ENCODE measurements around the gene GDF7. TPM values are rescaled to one million over a fixed set of nuclear protein-coding genes. Genes with fewer than 3 reads are reported as not detected.
A peak's percentile ranks its signal among the peaks of the same experiment; 100 is the strongest.

The GDF7 gene
- total RNA-seq, 6 experiments from 2014 or later = 0.95 to 5.0 (median 2.9) TPM

- Histone ChIP-seq H3K9me3 (no peaks in the 10 kb centered on the region), H3K27me3 (no peaks in the 10 kb centered on the region), H3K36me3 (peaks cover 0 to 13% (median 2%) of the 10 kb centered on the region in 4 donors), H3K4me3 (no peak overlapping the region), H3K4me1 (peaks cover 0 to 26% (median 5%) of the 10 kb centered on the region in 4 donors), H3K27ac (no peak overlapping the region)
- intact Hi-C loops (cut with DNase I) = no loop called here
- WGBS (ENCODE audit: insufficient coverage, low coverage, low lambda C conversion rate, missing lambda C conversion rate) = 48% methylated on average over 4 of the region's 14 CpGs
- DNase-seq (no peak), ATAC-seq (no peak)
- TF ChIP-seq CTCF (IDR thresholded peaks at IDR 0.05) = no peak
- no peak for TF ChIP-seq POLR2A (IDR thresholded peaks at IDR 0.05)
These were observed 21.6 kb upstream of the GDF7 start for GRCh38 chr2:20645301-20645701.

GRCh38 chr2:20645761-20646160, 21.2 kb upstream of the GDF7 start:
- no peak for ATAC-seq
- H3K27me3 ChIP-seq = no peaks in the 10 kb centered on the region
- peak in 1 of 3 donors; percentile 24 for DNase-seq
- no peak overlapping the region for H3K27ac ChIP-seq
- peaks cover 0 to 13% (median 2%) of the 10 kb centered on the region in 4 donors for H3K36me3 ChIP-seq
- peaks cover 0 to 26% (median 5%) of the 10 kb centered on the region in 4 donors for H3K4me1 ChIP-seq
- 73% methylated on average over 6 of the region's 10 CpGs for WGBS (ENCODE audit: insufficient coverage, low coverage, low lambda C conversion rate, missing lambda C conversion rate)
- no peaks in the 10 kb centered on the region for H3K9me3 ChIP-seq
- intact Hi-C loops (cut with DNase I) = no loop called here
- H3K4me3 ChIP-seq = no peak overlapping the region
- no peak for TF ChIP-seq CTCF (IDR thresholded peaks at IDR 0.05)
- TF ChIP-seq POLR2A (IDR thresholded peaks at IDR 0.05) = no peak

GRCh38 chr2:20646446-20646845, 20.5 kb upstream of the GDF7 start:
- Histone ChIP-seq H3K27ac (no peak overlapping the region), H3K4me1 (peaks cover 0 to 28% (median 5%) of the 10 kb centered on the region in 4 donors), H3K27me3 (no peaks in the 10 kb centered on the region), H3K4me3 (no peak overlapping the region), H3K36me3 (peaks cover 0 to 9% (median 2%) of the 10 kb centered on the region in 4 donors), H3K9me3 (no peaks in the 10 kb centered on the region)
- WGBS (ENCODE audit: insufficient coverage, low coverage, low lambda C conversion rate, missing lambda C conversion rate) = 96% methylated on average over 5 of the region's 20 CpGs
- DNase-seq (peak in 1 of 3 donors; percentile 52), ATAC-seq (no peak)
- intact Hi-C loops (cut with DNase I) = no loop called here
- TF ChIP-seq POLR2A (IDR thresholded peaks at IDR 0.05) (no peak), CTCF (IDR thresholded peaks at IDR 0.05) (no peak)

GRCh38 chr2:20647211-20647610, 19.7 kb upstream of the GDF7 start:
- H3K4me3 ChIP-seq = no peak overlapping the region
- WGBS (ENCODE audit: insufficient coverage, low coverage, low lambda C conversion rate, missing lambda C conversion rate) = 88% methylated on average over 1 of the region's 3 CpGs
- no peaks in the 10 kb centered on the region for H3K9me3 ChIP-seq
- H3K36me3 ChIP-seq = peaks cover 0 to 7% (median 2%) of the 10 kb centered on the region in 4 donors
- intact Hi-C loops (cut with DNase I) = no loop called here
- ATAC-seq (no peak), DNase-seq (peak in 1 of 3 donors; percentile 27)
- no peak for TF ChIP-seq CTCF (IDR thresholded peaks at IDR 0.05)
- H3K4me1 ChIP-seq = peaks cover 0 to 31% (median 6%) of the 10 kb centered on the region in 4 donors
- no peaks in the 10 kb centered on the region for H3K27me3 ChIP-seq
- H3K27ac ChIP-seq = no peak overlapping the region

GRCh38 chr2:20647738-20648137, 19.2 kb upstream of the GDF7 start:
- ATAC-seq = no peak
- WGBS (ENCODE audit: insufficient coverage, low coverage, low lambda C conversion rate, missing lambda C conversion rate) = 82% methylated on average over 6 of the region's 8 CpGs
- no peaks in the 10 kb centered on the region for H3K27me3 ChIP-seq
- peak in 1 of 3 donors; percentile 31 for DNase-seq
- no peaks in the 10 kb centered on the region for H3K9me3 ChIP-seq
- TF ChIP-seq POLR2A (IDR thresholded peaks at IDR 0.05) (no peak), CTCF (IDR thresholded peaks at IDR 0.05) (no peak)
- intact Hi-C loops (cut with DNase I) = no loop called here
- H3K27ac ChIP-seq = no peak overlapping the region
- H3K36me3 ChIP-seq = peaks cover 0 to 7% (median 2%) of the 10 kb centered on the region in 4 donors
- H3K4me1 ChIP-seq = peaks cover 0 to 31% (median 6%) of the 10 kb centered on the region in 4 donors
- no peak overlapping the region for H3K4me3 ChIP-seq

All from right lobe of liver (tissue), 6 donors.